Measurements from ENCODE around the gene RAP1GAP.
"Not testable (repeated sequence)": the region's sequence is repeated elsewhere in the genome, so short reads cannot be mapped to it uniquely, and the experiment has no call there.

RAP1GAP gene

DNA sequence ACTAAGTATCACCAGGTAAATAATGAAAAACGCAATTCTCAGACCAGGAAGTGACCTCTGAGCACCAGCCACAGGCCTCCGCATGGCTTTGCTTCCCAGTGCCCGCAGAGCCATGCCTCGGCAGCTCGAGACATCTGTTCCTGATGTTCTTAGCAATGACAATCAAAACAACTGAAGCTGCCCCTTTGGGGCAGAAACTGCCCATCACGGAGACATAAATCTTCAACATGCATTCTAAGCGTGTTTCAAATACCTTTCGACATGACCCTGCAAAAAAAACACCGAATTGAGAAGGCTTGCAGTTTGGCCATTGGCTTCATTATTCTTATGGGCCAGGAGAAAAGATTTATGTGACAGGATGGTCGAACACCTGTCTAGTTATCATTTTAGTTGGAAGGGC, 5.8 kb upstream of the RAP1GAP start:
- DNase-seq: no peak

DNA sequence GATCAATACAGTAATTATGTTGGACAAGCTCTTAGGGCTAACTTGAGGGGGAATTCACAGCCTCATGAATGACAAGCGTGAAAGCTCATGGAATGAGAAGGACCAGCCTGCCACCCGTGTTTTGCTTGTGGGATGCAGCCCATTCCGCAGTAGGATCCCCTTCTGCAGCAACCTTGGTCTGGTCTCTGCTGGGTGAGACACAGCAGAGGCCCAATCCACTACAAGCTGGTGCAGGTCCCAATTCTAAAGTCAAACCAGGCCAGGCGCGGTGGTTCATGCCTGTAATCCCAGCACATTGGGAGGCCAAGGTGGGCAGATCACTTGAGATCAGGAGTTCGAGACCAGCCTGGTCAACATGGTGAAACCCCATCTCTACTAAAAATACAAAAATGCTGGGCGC, 4.7 kb upstream of the RAP1GAP start:
- DNase-seq: not testable (repeated sequence)

- no peak for DNase-seq
These were observed 4.2 kb upstream of the RAP1GAP start for GRCh38 chr1:21673277-21673780.

- peak; percentile 29 for DNase-seq
These were observed 3.5 kb upstream of the RAP1GAP start for GRCh38 chr1:21672478-21673276.

- no peak for DNase-seq
These were observed 2.8 kb upstream of the RAP1GAP start for GRCh38 chr1:21671915-21672314.

GRCh38 chr1:21670956-21671902, 2.1 kb upstream of the RAP1GAP start:
- DNase-seq: no peak

- DNase-seq: no peak
These were observed 1.1 kb upstream of the RAP1GAP start for GRCh38 chr1:21670059-21670881.

- no peak for DNase-seq
These were observed 253 bp downstream of the RAP1GAP start for GRCh38 chr1:21668951-21669257.

GRCh38 chr1:21668232-21668950, 766 bp downstream of the RAP1GAP start:
- no peak for DNase-seq

- no peak for DNase-seq
These were observed 1.6 kb downstream of the RAP1GAP start for GRCh38 chr1:21667348-21668231.

- no peak for DNase-seq
These were observed 2.4 kb downstream of the RAP1GAP start for GRCh38 chr1:21666576-21667320.

GRCh38 chr1:21665711-21666575, 3.2 kb downstream of the RAP1GAP start:
- DNase-seq: no peak

DNA sequence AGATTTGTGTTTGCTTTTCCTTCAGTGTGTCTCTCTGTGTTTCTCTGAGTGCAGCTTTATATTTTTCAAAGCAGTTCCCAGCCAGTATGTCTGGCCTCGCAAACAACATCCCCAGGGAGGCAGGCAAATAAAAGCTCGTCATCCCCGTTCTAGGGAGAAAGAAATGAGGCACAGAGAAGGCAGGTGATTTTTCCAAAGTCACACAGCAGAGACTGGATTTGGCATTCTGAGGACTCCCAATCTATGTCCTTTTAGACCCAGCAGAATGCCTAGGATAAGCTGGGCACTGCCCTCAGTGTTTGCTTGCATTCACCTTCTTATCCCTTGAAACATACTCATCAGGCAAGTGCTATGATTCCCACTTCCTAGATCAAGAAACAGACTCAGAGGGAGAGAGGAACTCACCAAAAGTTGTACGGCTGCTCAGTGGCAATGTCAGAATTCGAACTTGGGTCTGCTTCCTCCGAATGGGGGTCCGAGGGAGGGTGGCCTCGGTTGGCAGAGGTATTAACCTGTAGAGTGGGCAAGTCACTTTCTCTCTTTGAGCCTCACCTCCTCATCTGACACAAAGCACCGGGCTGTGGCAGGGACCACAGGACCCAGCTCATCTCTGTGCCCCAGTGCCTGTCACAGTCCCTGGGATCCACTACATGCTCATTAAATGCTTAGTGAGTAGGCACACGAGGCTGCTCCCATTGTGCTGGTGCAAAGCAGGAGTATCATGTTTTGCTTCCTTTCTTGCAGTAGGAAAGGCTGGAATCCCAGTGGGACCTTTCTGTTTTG, 4.2 kb downstream of the RAP1GAP start:
- no peak for DNase-seq

DNA sequence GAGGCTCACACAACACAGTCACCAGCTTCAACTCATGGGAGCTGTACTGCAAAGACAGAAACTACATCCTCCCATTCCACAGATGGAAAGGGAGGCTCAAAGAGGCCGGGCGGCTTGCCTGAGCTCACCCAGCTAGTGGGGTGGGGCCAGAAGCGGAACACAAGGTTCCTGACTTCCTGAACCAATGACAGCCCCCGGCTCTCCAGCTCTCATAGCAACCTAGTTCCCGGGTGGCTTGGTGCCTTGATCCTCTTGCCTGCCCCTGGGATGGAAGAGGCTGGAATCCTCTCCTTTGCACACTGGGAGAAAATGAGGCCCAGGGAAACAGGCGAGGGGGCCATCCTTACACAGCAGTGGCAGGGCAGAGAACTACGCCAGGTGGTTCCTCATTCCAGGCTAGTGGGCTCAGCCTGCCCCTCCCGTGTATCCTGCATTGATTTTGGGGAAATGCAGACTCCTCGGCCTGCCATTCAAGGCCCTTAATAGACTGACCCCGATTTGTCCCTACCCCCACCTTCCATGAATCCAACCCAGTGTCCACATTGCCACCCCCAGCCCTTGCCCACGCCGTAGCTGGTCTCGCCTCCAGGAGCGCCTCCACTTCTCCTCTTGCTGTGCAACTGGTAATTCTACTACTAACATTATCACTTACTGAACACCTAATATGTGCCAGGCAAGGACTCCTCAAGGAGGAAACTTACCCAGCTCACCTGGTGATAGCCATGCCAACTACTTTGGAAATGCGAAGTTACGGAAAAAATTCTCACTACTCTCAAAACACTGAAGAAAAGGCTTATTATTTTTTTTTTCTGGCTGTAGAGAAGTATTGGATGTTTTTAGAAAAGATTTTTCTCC, 5.0 kb downstream of the RAP1GAP start:
- DNase-seq: no peak

DNA sequence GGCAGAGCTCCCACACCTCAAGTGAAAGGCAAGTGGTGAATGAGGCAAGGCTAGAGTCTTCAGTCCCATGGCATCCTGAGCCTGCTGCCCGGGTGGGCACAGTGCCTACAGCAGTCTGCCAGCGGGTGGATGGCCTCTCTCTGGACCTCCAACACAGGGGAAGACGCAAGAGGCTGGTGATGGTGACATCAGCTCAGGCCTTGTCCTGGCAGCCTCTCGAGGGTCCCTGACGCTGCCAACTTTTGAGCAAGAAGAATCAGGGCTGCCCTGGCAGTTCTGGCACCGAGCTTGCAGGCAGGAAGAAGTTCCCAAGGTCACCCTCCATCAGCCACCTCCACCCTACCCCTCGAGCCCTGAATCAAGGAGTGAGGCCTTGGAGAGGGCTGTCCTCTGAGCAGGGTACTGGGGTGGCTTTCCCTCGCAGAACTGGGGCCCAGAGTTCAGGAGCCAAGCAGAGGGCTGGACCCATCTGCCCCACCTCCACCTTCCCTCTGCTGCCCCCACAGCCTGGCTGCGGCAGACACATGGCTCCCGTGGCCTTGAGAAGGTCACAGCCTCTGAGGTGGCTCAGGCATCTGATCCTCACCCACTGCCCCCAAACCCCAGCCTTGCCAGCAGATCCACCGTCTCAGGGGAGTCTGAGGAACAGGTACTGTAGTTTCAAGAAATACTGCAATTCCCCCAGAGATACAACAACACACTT, 5.8 kb downstream of the RAP1GAP start:
- no peak for DNase-seq

DNA sequence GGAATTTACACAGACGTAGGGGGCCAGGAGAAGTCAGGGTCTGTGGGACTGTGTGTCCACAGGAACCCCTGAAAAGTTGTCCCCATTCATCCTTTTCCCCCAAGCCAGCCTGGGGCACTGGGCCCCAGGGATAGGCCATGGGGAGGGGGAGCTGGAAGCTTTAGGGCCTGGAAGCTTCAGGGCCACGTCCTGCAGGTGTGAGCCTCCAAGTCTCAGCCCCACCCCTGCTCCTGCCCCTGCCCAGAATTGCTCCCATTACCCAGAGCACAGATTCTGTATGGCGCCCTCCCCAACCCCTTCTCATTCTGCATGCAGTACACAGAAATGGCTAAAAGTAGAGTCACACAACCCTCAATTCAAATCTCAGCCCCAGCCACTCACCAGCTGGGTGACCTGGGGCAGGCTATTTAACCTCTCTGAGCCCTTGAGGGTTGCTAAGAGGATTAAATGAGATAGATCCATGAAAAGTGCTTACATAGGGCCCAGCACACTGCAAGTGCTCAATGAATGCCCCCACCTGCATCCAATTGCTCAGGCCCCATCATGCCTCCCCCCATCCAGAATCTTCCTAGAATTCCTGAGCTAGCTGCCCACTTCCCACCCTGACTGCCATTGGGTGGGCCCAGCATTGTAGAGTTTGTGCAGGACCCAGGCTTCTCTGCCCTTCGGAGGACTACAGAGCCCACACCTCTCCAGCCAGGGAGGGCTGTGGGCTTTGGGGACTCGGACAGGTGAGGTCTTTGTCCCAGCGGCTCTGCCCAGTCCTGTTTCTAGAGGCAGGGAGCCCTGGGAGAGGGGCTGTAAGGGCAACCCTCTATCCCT, 6.5 kb downstream of the RAP1GAP start:
- no peak for DNase-seq

All from T1000 (cell line).